AG04450 (cell line): ENCODE results near the gene ZCWPW1. TPM values are rescaled to one million over a fixed set of nuclear protein-coding genes. Genes with fewer than 3 reads are reported as not detected.

Experiments
- CTCF ChIA-PET: fragments of 300-600, 350-600 bp; formaldehyde crosslinking; extraction: SDS; loops from one replicate; lab custom pipeline; 2022; ENCODE audit warnings: antibody characterized with exemption, inconsistent platforms; lab: Charles Lee
- POLR2A ChIA-PET: fragments of 350-600 bp; formaldehyde crosslinking; extraction: SDS; loops from one replicate; lab custom pipeline; 2021; ENCODE audit warnings: antibody characterized with exemption, inconsistent platforms; lab: Yijun Ruan, JAX
- DNase-seq: peaks from one replicate; pipeline ENCODE4 v3.0.0-alpha.2; 2011; ENCODE audit warnings: low read depth, low spot score
- H3K27ac ChIP-seq: one replicate; pipeline ENCODE4 v1.5.1; 2012; ENCODE audit warnings: low read depth, low read length, control low read depth
- H3K27me3 ChIP-seq: one replicate; pipeline ENCODE4 v1.6.0; 2012; ENCODE audit warnings: low read length; ENCODE audit not compliant: control insufficient read depth, insufficient read depth
- H3K4me3 ChIP-seq: 2 replicates; pipeline ENCODE4 v1.5.1; 2011; ENCODE audit warnings: mild to moderate bottlenecking, low read depth, low read length, control low read depth
- H3K9me3 ChIP-seq: 2 replicates; pipeline ENCODE4 v1.5.1; 2012; ENCODE audit warnings: low read length; ENCODE audit not compliant: control insufficient read depth, insufficient read depth
- CTCF ChIP-seq: IDR thresholded peaks from 2 replicates; pipeline ENCODE4 v1.5.1; 2011; ENCODE audit warnings: low read depth, low read length, control low read depth, inconsistent platforms
- polyA plus RNA-seq: library from polyadenylated mRNA; depleted of rRNA; stranded (reverse); fragments of >200 nt; gene quantifications from 2 replicates; pipeline ENCODE4 v1.2.3, GENCODE V29; 2011

Gene ZCWPW1
- polyA plus RNA-seq, 1 experiment, result 1.5 TPM

- Histone ChIP-seq H3K4me3 (no peak overlapping the region), H3K27ac (no peak overlapping the region), H3K27me3 (no peaks in the 10 kb centered on the region), H3K9me3 (no peaks in the 10 kb centered on the region)
- CTCF ChIA-PET, result no interaction called here
- no peak for DNase-seq
- POLR2A ChIA-PET, result no interaction called here
- TF ChIP-seq CTCF, result no peak
These were observed 55.8 kb downstream of the ZCWPW1 start for GRCh38 chr7:100372694-100373093.

DNA sequence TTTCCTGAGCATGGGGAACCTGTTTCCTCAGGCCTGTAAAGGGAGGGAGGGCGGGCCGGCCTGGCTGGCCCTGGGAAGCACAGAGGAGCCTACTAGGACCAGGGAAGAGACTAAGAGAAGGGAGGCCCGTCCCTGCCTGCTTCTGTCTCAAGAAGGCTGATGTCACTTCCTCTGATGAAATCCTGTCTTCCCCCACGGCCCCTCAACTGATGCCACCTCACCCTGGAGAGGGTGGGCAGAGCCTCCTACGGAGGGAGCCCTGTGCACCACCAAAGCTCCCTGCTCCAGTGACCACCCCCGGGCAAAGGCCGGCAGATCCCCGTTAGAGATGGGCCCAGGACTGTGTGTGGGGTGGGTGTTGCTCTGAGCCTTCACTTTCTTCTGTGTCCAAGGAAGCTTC lies 56.2 kb downstream of the ZCWPW1 start:
- peak; percentile 15 for DNase-seq
- POLR2A ChIA-PET, result no interaction called here
- H3K27ac ChIP-seq, result no peak overlapping the region
- no peak overlapping the region for H3K4me3 ChIP-seq
- TF ChIP-seq CTCF, result no peak
- CTCF ChIA-PET, result no interaction called here
- H3K9me3 ChIP-seq, result no peaks in the 10 kb centered on the region
- no peaks in the 10 kb centered on the region for H3K27me3 ChIP-seq

DNA sequence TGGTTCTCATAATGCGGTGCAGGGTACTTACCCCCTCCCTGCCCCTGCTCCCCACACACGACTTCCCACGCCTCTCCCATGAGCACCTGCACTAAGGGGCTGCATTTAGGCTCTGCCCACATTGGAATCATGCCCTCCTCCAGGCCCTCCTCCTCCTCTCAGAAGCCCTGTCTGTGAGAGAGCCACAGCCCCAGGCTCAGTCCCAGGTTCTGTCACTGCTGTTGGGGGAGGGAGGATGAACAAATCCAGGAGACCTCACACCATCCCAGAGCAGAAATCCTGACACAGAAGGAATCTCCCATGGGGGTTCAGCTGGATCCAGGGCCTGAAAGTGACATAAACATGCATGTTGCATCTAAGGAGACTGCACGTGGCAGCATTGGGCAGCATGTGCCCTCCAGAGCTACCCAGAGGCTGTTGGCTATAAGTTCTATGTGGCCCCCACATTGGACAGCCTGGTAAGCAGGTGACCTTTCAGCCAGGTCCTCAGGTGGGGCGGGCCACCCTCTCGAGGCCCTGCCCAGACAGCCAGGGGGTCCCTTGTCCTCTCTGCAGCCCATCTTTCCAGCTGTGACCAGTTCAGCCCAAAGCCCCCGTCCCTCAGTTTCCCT lies 56.8 kb downstream of the ZCWPW1 start:
- no peaks in the 10 kb centered on the region for H3K9me3 ChIP-seq
- CTCF ChIA-PET, result no interaction called here
- POLR2A ChIA-PET, result no interaction called here
- DNase-seq, result no peak
- H3K27me3 ChIP-seq, result no peaks in the 10 kb centered on the region
- H3K27ac ChIP-seq, result no peak overlapping the region
- TF ChIP-seq CTCF, result no peak
- no peak overlapping the region for H3K4me3 ChIP-seq

DNA sequence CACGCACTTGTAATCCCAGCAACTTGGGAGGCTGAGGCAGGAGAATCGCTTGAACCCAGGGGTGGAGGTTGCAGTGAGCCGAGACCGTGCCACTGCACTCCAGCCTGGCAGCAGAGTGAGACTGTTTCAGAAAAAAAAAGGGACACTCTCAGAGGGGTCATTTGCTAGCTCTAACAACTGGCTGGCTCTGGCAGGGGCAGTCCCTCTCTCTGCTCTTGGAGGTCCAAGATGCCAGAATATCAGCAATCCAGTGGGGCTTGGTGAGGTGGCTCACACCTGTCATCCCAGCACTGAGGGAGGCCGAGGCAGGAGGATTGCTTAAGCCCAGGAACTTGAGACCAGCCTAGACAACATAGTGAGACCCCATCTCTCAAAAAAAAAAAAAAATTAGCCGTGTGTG lies 57.8 kb downstream of the ZCWPW1 start:
- TF ChIP-seq CTCF, result no peak
- Histone ChIP-seq H3K9me3 (no peaks in the 10 kb centered on the region), H3K27me3 (no peaks in the 10 kb centered on the region), H3K27ac (no peak overlapping the region), H3K4me3 (no peak overlapping the region)
- no peak for DNase-seq
- POLR2A ChIA-PET, result no interaction called here
- CTCF ChIA-PET, result no interaction called here

DNA sequence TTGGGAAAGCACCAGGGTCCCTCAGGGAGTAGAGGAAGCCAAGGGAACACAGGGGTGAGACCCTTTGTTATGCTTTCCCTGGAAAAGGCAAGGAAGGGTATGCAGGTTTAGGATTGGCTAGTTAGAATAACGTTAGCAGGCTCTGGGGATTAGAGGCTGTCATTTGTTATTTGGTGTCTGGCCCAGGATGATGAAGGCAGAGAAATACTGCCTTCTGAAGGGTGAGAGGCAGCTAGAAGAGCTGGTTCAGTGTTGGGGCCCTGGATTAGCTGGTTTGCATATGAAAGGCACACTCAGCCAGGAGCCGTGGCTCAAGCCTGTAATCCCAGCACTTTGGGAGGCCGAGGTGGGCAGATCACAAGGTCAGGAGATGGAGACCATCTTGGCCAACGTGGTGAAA lies 58.2 kb downstream of the ZCWPW1 start:
- no peak for TF ChIP-seq CTCF
- POLR2A ChIA-PET, result no interaction called here
- no peak for DNase-seq
- H3K27me3 ChIP-seq, result no peaks in the 10 kb centered on the region
- no peak overlapping the region for H3K27ac ChIP-seq
- no peaks in the 10 kb centered on the region for H3K9me3 ChIP-seq
- no peak overlapping the region for H3K4me3 ChIP-seq
- CTCF ChIA-PET, result no interaction called here
